Measurements from ENCODE around the gene DNMT3L. TPM values are rescaled to one million over a fixed set of nuclear protein-coding genes. Genes with fewer than 3 reads are reported as not detected.

The DNMT3L gene
- polyA plus RNA-seq, 1 experiment, result not detected

- no peak for DNase-seq (ENCODE audit: low read depth)
- H3K36me3 ChIP-seq (ENCODE audit: control insufficient read depth, insufficient read depth, low read length), result no peaks in the 10 kb centered on the region
- TF ChIP-seq CTCF (IDR thresholded peaks at IDR 0.05; ENCODE audit: insufficient read depth, low read depth, low read length), result no peak
- POLR2A ChIA-PET, result no interaction called here
- H3K4me3 ChIP-seq (ENCODE audit: low read depth, low read length), result no peak overlapping the region
- H3K27me3 ChIP-seq (ENCODE audit: control insufficient read depth, insufficient read depth, low read length), result no peaks in the 10 kb centered on the region
- CTCF ChIA-PET, result no interaction called here
Observed at GRCh38 chr21:44263768-44264167, 2.1 kb upstream of the DNMT3L start.

GRCh38 chr21:44263221-44263760 lies 1.6 kb upstream of the DNMT3L start:
- H3K36me3 ChIP-seq (ENCODE audit: control insufficient read depth, insufficient read depth, low read length), result no peaks in the 10 kb centered on the region
- ChIA-PET POLR2A (no interaction called here), CTCF (no interaction called here)
- no peak for TF ChIP-seq CTCF (IDR thresholded peaks at IDR 0.05; ENCODE audit: insufficient read depth, low read depth, low read length)
- H3K4me3 ChIP-seq (ENCODE audit: low read depth, low read length), result no peak overlapping the region
- no peaks in the 10 kb centered on the region for H3K27me3 ChIP-seq (ENCODE audit: control insufficient read depth, insufficient read depth, low read length)
- no peak for DNase-seq (ENCODE audit: low read depth)

GRCh38 chr21:44262338-44263056 lies 800 bp upstream of the DNMT3L start:
- POLR2A ChIA-PET, result no interaction called here
- H3K4me3 ChIP-seq (ENCODE audit: low read depth, low read length), result no peak overlapping the region
- no peaks in the 10 kb centered on the region for H3K36me3 ChIP-seq (ENCODE audit: control insufficient read depth, insufficient read depth, low read length)
- CTCF ChIA-PET, result no interaction called here
- no peak for DNase-seq (ENCODE audit: low read depth)
- no peaks in the 10 kb centered on the region for H3K27me3 ChIP-seq (ENCODE audit: control insufficient read depth, insufficient read depth, low read length)
- TF ChIP-seq CTCF (IDR thresholded peaks at IDR 0.05; ENCODE audit: insufficient read depth, low read depth, low read length), result no peak

- H3K36me3 ChIP-seq (ENCODE audit: control insufficient read depth, insufficient read depth, low read length), result no peaks in the 10 kb centered on the region
- H3K27me3 ChIP-seq (ENCODE audit: control insufficient read depth, insufficient read depth, low read length), result no peaks in the 10 kb centered on the region
- H3K4me3 ChIP-seq (ENCODE audit: low read depth, low read length), result no peak overlapping the region
- no peak for TF ChIP-seq CTCF (IDR thresholded peaks at IDR 0.05; ENCODE audit: insufficient read depth, low read depth, low read length)
- ChIA-PET CTCF (no interaction called here), POLR2A (no interaction called here)
- DNase-seq (ENCODE audit: low read depth), result no peak
Observed at GRCh38 chr21:44260791-44261631, 686 bp downstream of the DNMT3L start.

GRCh38 chr21:44260066-44260465 lies 1.6 kb downstream of the DNMT3L start:
- H3K27me3 ChIP-seq (ENCODE audit: control insufficient read depth, insufficient read depth, low read length), result no peaks in the 10 kb centered on the region
- ChIA-PET CTCF (interaction anchor here (0.6 kb wide), 1 partner anchor 8 kb away, joined by 3 read pairs; no protein-coding TSS in a partner anchor), POLR2A (no interaction called here)
- DNase-seq (ENCODE audit: low read depth), result no peak
- H3K4me3 ChIP-seq (ENCODE audit: low read depth, low read length), result no peak overlapping the region
- H3K36me3 ChIP-seq (ENCODE audit: control insufficient read depth, insufficient read depth, low read length), result no peaks in the 10 kb centered on the region
- no peak for TF ChIP-seq CTCF (IDR thresholded peaks at IDR 0.05; ENCODE audit: insufficient read depth, low read depth, low read length)

Data from BJ (cell line).